Measurements from ENCODE around the gene INSYN2A. TPM values are rescaled to one million over a fixed set of nuclear protein-coding genes. Genes with fewer than 3 reads are reported as not detected.

The INSYN2A gene, protein sequence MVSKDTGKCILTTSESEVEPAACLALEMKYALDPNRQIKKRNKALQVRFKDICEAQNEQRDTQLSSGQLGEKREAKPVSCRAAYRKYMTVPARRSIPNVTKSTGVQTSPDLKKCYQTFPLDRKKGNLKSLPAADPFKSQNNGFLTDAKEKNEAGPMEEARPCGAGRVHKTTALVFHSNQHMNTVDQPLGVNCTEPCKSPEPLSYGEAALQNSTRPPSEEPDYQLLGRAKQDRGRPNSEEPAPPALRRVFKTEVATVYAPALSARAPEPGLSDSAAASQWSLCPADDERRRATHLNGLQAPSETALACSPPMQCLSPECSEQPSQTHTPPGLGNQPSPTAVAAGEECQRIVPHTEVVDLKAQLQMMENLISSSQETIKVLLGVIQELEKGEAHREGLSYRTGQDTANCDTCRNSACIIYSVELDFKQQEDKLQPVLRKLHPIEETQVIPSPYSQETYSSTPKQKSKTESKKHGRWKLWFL
- total RNA-seq: not detected

DNA sequence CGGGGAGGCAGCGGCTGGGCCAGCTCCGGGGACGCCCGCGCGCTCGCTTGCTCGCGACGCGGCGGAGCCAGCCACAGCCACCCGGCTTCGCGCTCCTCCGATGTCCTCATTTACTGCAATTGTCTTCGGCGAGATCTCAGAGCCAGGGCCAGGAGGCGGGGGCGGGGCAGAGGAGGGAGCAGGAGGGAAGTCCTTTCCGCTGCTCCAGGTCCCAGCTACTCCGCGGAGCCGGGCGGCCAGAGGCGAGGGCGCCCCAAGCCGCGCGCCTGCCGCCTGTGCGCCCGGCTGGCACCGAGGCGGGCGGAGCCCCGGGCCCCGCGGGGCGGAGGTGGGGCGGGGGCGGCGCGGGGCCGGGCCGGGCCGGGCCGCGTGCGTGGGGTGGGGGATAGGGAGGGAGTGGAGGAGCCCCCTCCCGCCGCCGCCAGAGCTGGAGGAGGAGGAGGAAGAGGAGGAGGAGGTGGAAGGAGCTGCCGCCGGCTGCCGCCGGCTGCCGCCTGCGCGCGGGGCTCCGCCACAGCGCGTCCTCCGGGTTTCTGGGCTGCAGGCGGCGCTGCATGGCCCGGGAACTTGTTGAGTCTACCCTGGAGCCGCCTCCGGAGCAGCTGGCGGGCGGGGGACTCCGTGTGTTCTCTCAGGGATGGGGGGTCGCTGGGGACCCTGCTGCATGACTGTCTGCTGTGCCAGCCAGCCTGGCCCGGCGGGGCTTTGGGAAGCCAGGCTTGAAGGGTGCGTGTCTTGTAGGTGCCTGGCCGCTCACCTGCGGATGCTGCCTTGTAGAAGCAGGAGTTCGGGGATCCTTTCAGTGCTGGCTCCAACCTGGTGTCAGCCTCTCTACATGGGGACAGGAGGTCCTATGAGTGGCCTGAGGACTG is at the start of gene INSYN2A:
INSYN2A (minus strand) TSS at position 310 of the 872 bp plus-strand sequence. CDS start 20,196 bp downstream, outside the sequence.
- no peak within 1 kb of the TSS for H3K4me3 Mint-ChIP-seq
- CTCF ChIA-PET: no interaction called here
- peaks cover 2% of the 10 kb centered on the region for H3K9me3 Mint-ChIP-seq
- POLR2A ChIA-PET: no interaction called here
- DNase-seq: no peak
- H3K27me3 Mint-ChIP-seq: peaks cover 28% of the 10 kb centered on the region
- H3K27ac Mint-ChIP-seq: no peak within 1 kb of the TSS
- no peaks in the 10 kb centered on the region for H3K36me3 Mint-ChIP-seq (ENCODE audit: low read depth)
- H3K4me1 Mint-ChIP-seq: no peaks in the 10 kb centered on the region

DNA sequence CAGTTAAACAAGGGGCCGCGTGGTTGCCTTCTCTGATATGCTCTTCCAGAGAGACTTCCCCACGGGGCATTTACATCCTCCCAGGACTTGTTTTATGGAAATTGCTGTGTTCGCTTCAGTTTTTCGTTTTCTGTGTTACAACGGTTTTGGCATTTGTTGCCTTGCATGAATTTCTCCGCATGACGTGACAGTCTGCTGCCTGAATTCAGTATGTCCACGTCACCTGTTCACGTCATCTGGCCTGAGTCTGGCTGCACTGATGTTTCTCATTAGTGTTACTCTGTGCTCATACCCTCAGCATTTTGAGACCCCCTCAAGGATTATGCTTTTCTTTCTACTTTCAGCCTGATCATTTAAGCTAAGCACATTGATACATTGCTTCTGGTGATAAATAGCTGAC is 49.1 kb upstream of the INSYN2A start:
- no peak overlapping the region for H3K27ac Mint-ChIP-seq
- H3K36me3 Mint-ChIP-seq (ENCODE audit: low read depth): no peaks in the 10 kb centered on the region
- ChIA-PET CTCF (no interaction called here), POLR2A (no interaction called here)
- H3K27me3 Mint-ChIP-seq: no peaks in the 10 kb centered on the region
- no peaks in the 10 kb centered on the region for H3K4me1 Mint-ChIP-seq
- H3K9me3 Mint-ChIP-seq: no peaks in the 10 kb centered on the region
- DNase-seq: no peak
- no peak overlapping the region for H3K4me3 Mint-ChIP-seq

DNA sequence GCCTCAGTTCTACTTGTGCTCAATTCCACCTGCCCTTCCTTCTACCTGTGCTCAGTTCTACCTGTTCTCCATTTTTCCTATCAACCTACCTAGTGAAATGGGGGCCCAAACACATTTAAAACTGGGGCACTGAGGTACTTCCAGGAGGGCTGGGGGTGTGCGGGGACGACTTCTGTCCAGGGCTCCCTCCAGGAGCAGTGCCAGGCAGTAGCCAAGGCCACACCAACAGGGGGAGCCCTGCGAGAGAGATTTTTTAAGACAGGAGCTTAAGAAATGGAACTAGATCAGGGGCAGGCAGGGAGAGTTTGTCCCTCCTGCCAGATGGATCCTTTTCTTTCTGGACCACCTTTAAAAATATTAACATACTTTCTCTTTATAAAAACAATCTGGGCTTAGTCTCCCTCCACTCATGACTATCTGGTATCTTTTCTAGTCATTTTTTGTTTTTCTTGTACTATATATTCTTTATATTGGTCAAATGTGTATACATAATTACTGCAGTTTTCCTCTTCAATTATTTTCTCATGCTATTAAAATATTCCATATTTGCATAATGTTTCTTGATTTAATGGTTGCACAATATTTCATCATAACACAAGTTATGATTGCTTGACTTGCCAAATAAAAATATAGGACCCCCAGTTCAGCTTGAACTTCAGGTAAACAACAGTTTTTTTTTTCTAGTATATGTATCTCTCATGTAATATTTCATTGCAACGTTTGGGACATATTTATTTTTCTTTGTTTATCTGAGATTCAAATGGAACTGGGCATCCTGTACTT is 47.3 kb upstream of the INSYN2A start:
- peak; percentile 39 for DNase-seq

DNA sequence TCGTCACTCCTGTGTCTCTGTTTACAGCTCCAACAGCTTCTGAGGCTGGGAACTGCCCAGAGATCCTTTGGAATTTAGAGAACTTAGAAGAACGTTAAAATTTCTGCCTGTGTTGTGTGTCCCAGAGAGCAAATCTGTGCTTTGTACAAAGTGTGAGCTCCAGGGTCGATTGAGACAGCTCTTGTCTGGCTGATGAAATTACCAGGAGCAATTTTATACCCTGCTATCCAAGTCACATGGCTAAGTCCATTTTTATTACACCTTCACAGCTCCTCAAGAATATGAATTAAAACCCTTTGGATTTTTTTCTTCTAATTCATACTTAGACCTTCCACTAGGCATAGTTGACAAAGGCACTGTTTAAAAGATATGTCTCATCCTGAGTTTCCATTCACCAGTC is 46.5 kb upstream of the INSYN2A start:
- POLR2A ChIA-PET: no interaction called here
- DNase-seq: no peak
- H3K27ac Mint-ChIP-seq: no peak overlapping the region
- CTCF ChIA-PET: interaction anchor here (1.0 to 1.9 kb wide), 3 partner anchors 42 to 285 kb away, joined by 3 to 4 read pairs (median 3); no protein-coding TSS in a partner anchor
- no peaks in the 10 kb centered on the region for H3K36me3 Mint-ChIP-seq (ENCODE audit: low read depth)
- H3K9me3 Mint-ChIP-seq: no peaks in the 10 kb centered on the region
- no peaks in the 10 kb centered on the region for H3K4me1 Mint-ChIP-seq
- no peaks in the 10 kb centered on the region for H3K27me3 Mint-ChIP-seq
- H3K4me3 Mint-ChIP-seq: no peak overlapping the region

More for the DNA sequence above, 47.3 kb upstream of the INSYN2A start:
- H3K36me3 Mint-ChIP-seq (ENCODE audit: low read depth): no peaks in the 10 kb centered on the region
- no peaks in the 10 kb centered on the region for H3K4me1 Mint-ChIP-seq
- H3K27me3 Mint-ChIP-seq: no peaks in the 10 kb centered on the region
- ChIA-PET POLR2A (no interaction called here), CTCF (interaction anchor here (1.0 to 1.9 kb wide), 3 partner anchors 41 to 284 kb away, joined by 3 to 4 read pairs (median 3); no protein-coding TSS in a partner anchor)
- H3K27ac Mint-ChIP-seq: no peak overlapping the region
- no peaks in the 10 kb centered on the region for H3K9me3 Mint-ChIP-seq
- no peak overlapping the region for H3K4me3 Mint-ChIP-seq

DNA sequence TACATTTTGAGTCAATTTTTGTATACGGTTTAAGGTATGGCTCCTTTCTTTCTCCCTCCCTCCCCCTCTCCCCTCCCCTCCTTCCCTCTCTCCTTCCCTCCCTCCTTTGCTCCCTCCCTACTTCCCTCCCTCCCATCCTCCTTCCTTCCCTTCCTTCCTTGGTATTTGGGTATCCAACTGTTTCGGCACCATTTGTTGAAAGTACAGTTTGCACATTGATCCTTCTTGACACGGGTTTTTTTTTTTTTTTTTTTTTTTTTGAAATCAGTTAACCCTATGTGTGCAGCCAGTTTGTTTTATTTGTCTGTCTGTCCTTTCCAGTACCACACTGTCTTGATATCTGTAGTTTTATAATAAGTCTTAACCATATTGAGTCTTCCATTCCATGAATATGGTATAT is 39.9 kb upstream of the INSYN2A start:
- ChIA-PET CTCF (no interaction called here), POLR2A (no interaction called here)
- Mint-ChIP-seq H3K4me3 (no peak overlapping the region), H3K27me3 (no peaks in the 10 kb centered on the region), H3K4me1 (no peaks in the 10 kb centered on the region), H3K9me3 (no peaks in the 10 kb centered on the region), H3K36me3 (ENCODE audit: low read depth) (no peaks in the 10 kb centered on the region), H3K27ac (no peak overlapping the region)
- no peak for DNase-seq

DNA sequence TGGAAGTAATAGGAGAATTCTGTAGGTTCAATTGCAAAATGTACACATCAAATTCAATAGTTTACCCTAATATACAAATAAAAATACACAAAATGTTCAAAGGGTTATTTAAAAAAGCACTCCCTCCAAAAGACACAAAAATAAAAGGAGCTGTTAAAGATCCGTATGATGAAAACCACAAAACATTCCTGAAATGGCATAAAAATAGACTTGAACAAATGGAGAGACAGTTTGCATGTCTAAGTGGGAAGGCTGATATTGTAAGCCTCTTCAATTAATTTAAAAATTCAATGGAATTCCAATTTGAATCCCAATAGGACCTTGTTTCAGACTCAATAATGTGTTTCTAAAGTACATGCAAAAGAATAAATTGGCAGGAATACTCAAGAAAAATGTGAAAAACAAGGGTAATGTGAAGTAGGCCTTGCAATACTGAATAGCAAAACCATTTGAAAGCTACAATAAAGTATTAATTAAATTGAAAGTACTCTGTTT is 38.0 kb upstream of the INSYN2A start:
- peaks cover 1% of the 10 kb centered on the region for H3K9me3 Mint-ChIP-seq

DNA sequence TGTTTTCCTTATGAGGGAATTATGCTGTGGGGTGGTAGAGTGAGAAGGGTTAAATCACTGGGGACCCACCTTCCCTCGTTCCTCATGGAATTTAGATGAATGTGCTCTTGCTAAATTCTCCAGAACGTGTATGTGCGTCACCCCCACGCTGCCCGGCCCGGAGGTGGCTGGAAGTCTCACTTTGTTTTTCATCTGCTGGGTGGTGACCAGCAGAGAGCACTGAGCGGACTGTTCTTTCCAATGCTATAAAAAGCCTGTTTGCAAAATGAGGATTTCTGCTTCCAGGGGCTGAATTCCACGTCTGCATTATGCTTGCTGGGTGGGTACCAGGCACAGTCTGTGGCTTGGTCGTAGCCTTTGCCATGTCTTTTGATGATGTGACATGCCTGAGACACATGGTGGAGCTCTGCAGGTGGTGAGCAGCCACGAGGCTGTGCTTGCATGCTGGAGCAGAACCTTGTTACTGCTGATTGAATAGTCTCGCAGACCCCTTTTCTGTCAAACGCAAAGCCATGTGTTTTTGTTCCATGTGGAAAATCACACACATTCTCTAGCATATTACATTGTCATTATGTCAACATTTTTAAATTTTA is 31.9 kb upstream of the INSYN2A start:
- Mint-ChIP-seq H3K4me3 (no peak overlapping the region), H3K9me3 (peaks cover 3% of the 10 kb centered on the region), H3K4me1 (no peaks in the 10 kb centered on the region), H3K36me3 (ENCODE audit: low read depth) (no peaks in the 10 kb centered on the region), H3K27me3 (no peaks in the 10 kb centered on the region), H3K27ac (no peak overlapping the region)
- no peak for DNase-seq
- CTCF ChIA-PET: no interaction called here
- POLR2A ChIA-PET: no interaction called here

More for the DNA sequence above, 38.0 kb upstream of the INSYN2A start:
- ChIA-PET POLR2A (no interaction called here), CTCF (no interaction called here)
- Mint-ChIP-seq H3K4me3 (no peak overlapping the region), H3K4me1 (no peaks in the 10 kb centered on the region), H3K27me3 (no peaks in the 10 kb centered on the region), H3K36me3 (ENCODE audit: low read depth) (no peaks in the 10 kb centered on the region), H3K27ac (no peak overlapping the region)
- no peak for DNase-seq

DNA sequence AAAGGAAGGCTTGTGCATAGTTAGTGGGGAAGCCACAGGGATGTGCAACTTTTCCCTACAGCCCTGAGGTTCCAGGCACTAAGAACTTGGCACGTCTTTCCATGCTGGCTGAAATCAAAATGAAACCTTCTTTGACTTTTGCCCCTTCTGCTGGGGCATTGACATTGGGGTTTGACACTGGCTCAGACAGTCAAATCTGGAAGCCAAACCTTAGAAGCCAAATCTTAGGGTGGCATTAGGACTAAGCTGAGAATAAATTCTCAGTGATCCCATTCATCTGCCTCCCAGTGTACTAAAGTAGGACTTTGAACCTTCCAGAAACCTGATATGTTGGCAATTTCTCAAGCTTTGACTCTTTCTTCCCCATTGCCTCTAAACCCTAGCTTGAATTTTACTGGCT is 31.3 kb upstream of the INSYN2A start:
- no peaks in the 10 kb centered on the region for H3K4me1 Mint-ChIP-seq
- H3K27me3 Mint-ChIP-seq: no peaks in the 10 kb centered on the region
- peaks cover 3% of the 10 kb centered on the region for H3K9me3 Mint-ChIP-seq
- DNase-seq: no peak
- H3K4me3 Mint-ChIP-seq: no peak overlapping the region
- no peaks in the 10 kb centered on the region for H3K36me3 Mint-ChIP-seq (ENCODE audit: low read depth)
- ChIA-PET POLR2A (no interaction called here), CTCF (no interaction called here)
- H3K27ac Mint-ChIP-seq: no peak overlapping the region

DNA sequence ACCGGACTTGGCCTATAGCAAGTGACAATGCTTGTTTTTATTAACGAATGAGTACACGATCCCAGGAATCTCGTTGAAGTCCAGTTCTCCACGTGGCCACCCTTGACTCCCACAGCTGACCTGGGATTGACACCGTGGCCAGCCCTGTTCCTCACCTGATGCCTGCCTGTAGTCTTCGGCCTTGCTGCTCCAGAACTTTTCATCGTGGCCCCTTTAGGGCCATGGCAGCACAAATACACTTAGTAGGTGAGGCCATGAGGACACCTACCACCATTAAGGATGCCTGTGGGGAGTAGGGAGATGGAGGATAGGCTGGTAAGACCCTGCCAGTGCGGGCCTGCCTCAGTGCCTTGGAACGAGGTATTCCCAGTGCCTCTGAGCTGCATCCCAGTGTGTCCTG is 30.6 kb upstream of the INSYN2A start:
- DNase-seq: no peak
- ChIA-PET CTCF (no interaction called here), POLR2A (no interaction called here)
- Mint-ChIP-seq H3K4me3 (no peak overlapping the region), H3K27me3 (no peaks in the 10 kb centered on the region), H3K27ac (no peak overlapping the region), H3K36me3 (ENCODE audit: low read depth) (no peaks in the 10 kb centered on the region), H3K9me3 (peaks cover 3% of the 10 kb centered on the region), H3K4me1 (no peaks in the 10 kb centered on the region)

DNA sequence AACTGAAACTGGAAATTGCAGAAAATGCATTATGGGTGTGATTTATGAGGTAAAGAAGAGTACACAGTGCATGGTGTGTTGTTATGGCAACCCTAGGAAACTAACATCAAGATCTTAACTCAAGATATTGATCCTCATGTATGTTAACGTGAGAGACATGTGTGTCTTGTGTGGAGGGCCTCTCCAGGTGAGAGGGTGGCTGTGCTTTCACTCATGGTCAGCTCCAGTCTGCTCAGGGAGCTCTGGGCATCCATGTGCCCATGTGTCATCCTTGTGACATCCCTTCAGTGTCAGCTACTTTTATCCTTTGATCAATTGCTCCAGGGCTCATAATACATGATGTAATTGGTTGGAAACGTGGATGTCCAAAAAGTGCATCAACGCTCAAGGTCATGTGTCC is 24.9 kb upstream of the INSYN2A start:
- CTCF ChIA-PET: no interaction called here

DNA sequence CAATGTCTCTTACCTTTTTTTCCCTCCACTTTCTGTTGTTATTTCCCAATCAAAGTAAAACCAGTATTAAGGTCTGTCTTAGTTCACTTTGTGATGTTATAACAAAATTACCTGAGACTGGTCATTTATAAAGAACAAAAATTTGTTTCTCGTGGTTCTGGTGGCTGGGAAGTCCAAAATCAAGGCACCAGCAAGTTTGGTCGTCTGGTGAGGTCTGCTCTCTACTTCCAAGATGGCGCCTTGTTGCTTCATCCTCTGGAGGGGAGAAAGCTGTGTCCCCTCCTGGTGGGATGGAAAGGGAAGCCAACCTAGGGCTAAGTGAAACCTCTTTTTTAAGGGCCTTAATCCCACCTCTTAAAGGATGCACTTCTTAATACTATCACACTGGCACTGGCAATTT is 22.3 kb upstream of the INSYN2A start:
- CTCF ChIA-PET: no interaction called here
- Mint-ChIP-seq H3K4me3 (no peak overlapping the region), H3K4me1 (no peaks in the 10 kb centered on the region), H3K36me3 (ENCODE audit: low read depth) (no peaks in the 10 kb centered on the region), H3K27me3 (no peaks in the 10 kb centered on the region), H3K9me3 (peaks cover 3% of the 10 kb centered on the region), H3K27ac (no peak overlapping the region)
- POLR2A ChIA-PET: no interaction called here
- DNase-seq: no peak

More for the DNA sequence above, 24.9 kb upstream of the INSYN2A start:
- no peak for DNase-seq
- Mint-ChIP-seq H3K4me3 (no peak overlapping the region), H3K27me3 (no peaks in the 10 kb centered on the region), H3K9me3 (no peaks in the 10 kb centered on the region), H3K4me1 (no peaks in the 10 kb centered on the region), H3K27ac (no peak overlapping the region), H3K36me3 (ENCODE audit: low read depth) (no peaks in the 10 kb centered on the region)
- POLR2A ChIA-PET: no interaction called here

DNA sequence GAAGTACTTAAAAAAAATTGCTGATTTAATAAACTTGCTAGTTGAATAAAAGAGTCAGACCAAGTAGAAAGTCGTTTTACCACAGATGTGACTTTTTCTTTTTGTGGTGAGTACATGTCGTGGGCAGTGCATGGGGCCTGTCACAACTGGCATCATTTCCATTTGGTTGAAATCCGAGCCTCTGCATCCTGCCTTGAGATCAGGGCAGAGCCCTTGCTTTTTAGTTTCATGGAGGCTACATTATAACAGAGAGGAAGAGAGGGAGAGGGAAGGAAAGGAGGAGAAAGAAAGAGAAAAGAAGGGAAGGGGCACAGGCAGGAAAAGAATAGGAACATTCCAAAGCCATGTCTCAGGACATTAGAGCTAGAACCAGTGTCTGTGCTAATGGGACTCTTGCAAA is 20.4 kb upstream of the INSYN2A start:
- Mint-ChIP-seq H3K36me3 (ENCODE audit: low read depth) (no peaks in the 10 kb centered on the region), H3K27me3 (no peaks in the 10 kb centered on the region), H3K4me3 (no peak overlapping the region), H3K27ac (no peak overlapping the region), H3K9me3 (peaks cover 3% of the 10 kb centered on the region), H3K4me1 (no peaks in the 10 kb centered on the region)
- ChIA-PET POLR2A (no interaction called here), CTCF (no interaction called here)
- no peak for DNase-seq

All from activated CD4-positive, alpha-beta memory T cell treated with anti-CD3 and anti-CD28 coated beads, Interleukin-2, amount 10 ng/mL, durations not matched to agents 7 days and 5 days (primary cell).